ENCODE results near the gene NEK4. TPM values are rescaled to one million over a fixed set of nuclear protein-coding genes. Genes with fewer than 3 reads are reported as not detected.

NEK4 gene
- total RNA-seq, 1 donor, result 28.2 TPM

GRCh38 chr3:52694528-52695189 is 76.1 kb downstream of the NEK4 start:
- no peak overlapping the region for H3K4me3 ChIP-seq (ENCODE audit: low read depth, low read length)
- no peak for DNase-seq (ENCODE audit: low read depth)
- TF ChIP-seq CTCF (IDR thresholded peaks at IDR 0.05; ENCODE audit: insufficient read depth, low read length), result no peak

GRCh38 chr3:52693071-52693470 is 77.7 kb downstream of the NEK4 start:
- H3K4me3 ChIP-seq (ENCODE audit: low read depth, low read length), result no peak overlapping the region
- no peak for DNase-seq (ENCODE audit: low read depth)
- TF ChIP-seq CTCF (IDR thresholded peaks at IDR 0.05; ENCODE audit: insufficient read depth, low read length), result no peak

GRCh38 chr3:52690560-52690959 is 80.2 kb downstream of the NEK4 start:
- no peak for DNase-seq (ENCODE audit: low read depth)
- TF ChIP-seq CTCF (IDR thresholded peaks at IDR 0.05; ENCODE audit: insufficient read depth, low read length), result no peak
- no peak overlapping the region for H3K4me3 ChIP-seq (ENCODE audit: low read depth, low read length)

GRCh38 chr3:52689151-52689550 is 81.6 kb downstream of the NEK4 start:
- no peak for DNase-seq (ENCODE audit: low read depth)
- no peak overlapping the region for H3K4me3 ChIP-seq (ENCODE audit: low read depth, low read length)
- no peak for TF ChIP-seq CTCF (IDR thresholded peaks at IDR 0.05; ENCODE audit: insufficient read depth, low read length)

GRCh38 chr3:52688266-52688665 is 82.5 kb downstream of the NEK4 start:
- no peak for DNase-seq (ENCODE audit: low read depth)
- TF ChIP-seq CTCF (IDR thresholded peaks at IDR 0.05; ENCODE audit: insufficient read depth, low read length), result no peak
- H3K4me3 ChIP-seq (ENCODE audit: low read depth, low read length), result no peak overlapping the region

DNA sequence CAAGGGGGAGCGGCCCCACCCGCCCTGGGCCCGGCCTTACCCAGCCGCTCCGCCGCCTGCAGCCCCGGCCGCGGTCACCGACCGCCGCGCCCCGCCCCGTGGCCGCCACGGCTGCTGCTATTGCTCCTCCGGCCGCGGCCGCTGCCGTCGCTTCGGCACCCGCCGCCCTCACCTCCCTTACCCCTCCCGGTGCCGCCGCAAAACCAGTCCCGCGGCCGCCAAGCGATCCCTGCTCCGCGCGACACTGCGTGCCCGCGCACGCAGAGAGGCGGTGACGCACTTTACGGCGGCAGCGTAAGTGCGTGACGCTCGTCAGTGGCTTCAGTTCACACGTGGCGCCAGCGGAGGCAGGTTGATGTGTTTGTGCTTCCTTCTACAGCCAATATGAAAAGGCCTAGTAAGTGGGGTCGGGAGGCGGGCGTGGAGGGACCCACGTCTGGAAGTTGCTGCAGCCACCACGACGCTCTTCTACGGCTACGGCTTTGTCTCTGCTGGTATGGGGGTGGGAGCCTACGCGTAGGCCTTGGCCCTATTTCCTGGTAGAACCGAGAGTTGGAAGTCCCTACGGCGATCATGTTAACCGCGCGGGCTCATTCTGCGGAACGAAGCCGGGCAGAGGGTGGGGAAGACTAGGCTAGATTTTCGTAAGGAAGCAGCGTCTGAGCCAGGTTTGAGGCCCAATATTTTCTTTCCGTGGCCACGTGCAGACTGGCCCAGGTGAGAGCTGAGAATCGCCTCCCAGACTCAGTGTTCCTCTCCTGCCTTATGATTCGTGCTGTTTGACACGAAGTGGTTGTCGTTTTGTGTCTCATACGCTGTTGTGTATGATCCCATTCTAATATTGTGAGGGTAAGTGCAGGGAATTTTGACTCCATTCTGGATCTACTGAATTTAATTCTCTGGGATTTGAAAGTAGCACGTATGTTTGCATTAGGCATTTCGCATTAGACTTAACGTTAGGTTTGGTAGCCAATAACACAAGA is 84.7 kb downstream of the NEK4 start, which contains the start of the genes GNL3 and PBRM1:
Gene GNL3, plus strand, starts transcription at position 324 of the 983 bp plus-strand sequence. Its CDS starts 61 bp downstream, at position 385.
Gene PBRM1, minus strand, starts transcription at position 205 of the 983 bp plus-strand sequence.
- peak within 1 kb of the TSS; percentile 97 for H3K4me3 ChIP-seq (ENCODE audit: low read depth, low read length)
- DNase-seq (ENCODE audit: low read depth), result peak; percentile 93
- no peak for TF ChIP-seq CTCF (IDR thresholded peaks at IDR 0.05; ENCODE audit: insufficient read depth, low read length)
